Heart left ventricle (tissue), 16 donors: ENCODE data around the gene INPP4B. TPM values are rescaled to one million over a fixed set of nuclear protein-coding genes. Genes with fewer than 3 reads are reported as not detected.

Experiments used
- ATAC-seq, 4 donors: fragments of 200-7000 bp; cut with Tn5 transposase; one replicate each; pipeline ENCODE4 v1.9.1; 2020 to 2022; ENCODE audit warnings: moderate library complexity in 4 of 4, mild to moderate bottlenecking in 3 of 4, moderate number of reproducible peaks in 1 of 4
- DNase-seq, 5 donors: peaks; one replicate each; pipeline ENCODE4 v3.0.0-alpha.2; 2020
- H3K27ac ChIP-seq, 12 donors: fragments of 200-600 bp; sonication (generic) in 4 of 12; one replicate each; pipeline versions ENCODE4 v1.5.0 to v1.8.0; 2016 to 2022; ENCODE audit warnings: mild to moderate bottlenecking in 2 of 12
- H3K27me3 ChIP-seq, 9 donors: fragments of 200-600 bp; sonication (generic) in 2 of 9; one replicate each; pipeline versions ENCODE4 v1.5.1 to v1.8.0; 2016 to 2022; ENCODE audit warnings: mild to moderate bottlenecking in 3 of 9
- H3K36me3 ChIP-seq, 9 donors: fragments of 200-600 bp; sonication (generic) in 2 of 9; one replicate each; pipeline versions ENCODE4 v1.5.0 to v1.8.0; 2018 to 2022; ENCODE audit warnings: mild to moderate bottlenecking in 2 of 9
- H3K4me1 ChIP-seq, 12 donors: fragments of 200-600 bp; sonication (generic) in 4 of 12; one replicate each; pipeline versions ENCODE4 v1.5.0 to v1.8.0; 2016 to 2022; ENCODE audit warnings: mild to moderate bottlenecking in 3 of 12
- H3K4me3 ChIP-seq, 12 donors: fragments of 200-600 bp; sonication (generic) in 4 of 12; one replicate each; pipeline versions ENCODE4 v1.5.0 to v1.8.0; 2017 to 2022; ENCODE audit warnings: mild to moderate bottlenecking in 9 of 12, moderate library complexity in 4 of 12
- H3K9me3 ChIP-seq, 12 donors: fragments of 200-600 bp; sonication (generic) in 4 of 12; one replicate each; pipeline versions ENCODE4 v1.5.0 to v1.8.0; 2016 to 2022; ENCODE audit warnings: mild to moderate bottlenecking in 1 of 12
- POLR2A ChIP-seq, 2 donors: fragments of 450-650 bp; IDR thresholded peaks; one replicate each; pipeline ENCODE4 v1.6.1; 2017; ENCODE audit warnings: antibody characterized with exemption in 2 of 2, mild to moderate bottlenecking in 2 of 2, moderate library complexity in 2 of 2
- WGBS, 4 donors: extraction: QIAGEN DNeasy Blood & Tissue Kit in 2 of 4; methylation state at CpG; one replicate each; pipeline versions ENCODE4 v1.1.5 to v1.1.7; 2013 to 2018; 5-methylcytosine and 5-hydroxymethylcytosine counted together
- intact Hi-C, 10 donors: fragments of 100-400 bp; cut with DNase I; formaldehyde crosslinking; loops; one replicate each; pipeline versions ENCODE4 v1.11.1 to v1.14.2; 2022
- polyA plus RNA-seq, 2 donors: library from polyadenylated mRNA; stranded (reverse); fragments of 200-250 nt; gene quantifications; one replicate each; pipeline ENCODE4 v1.2.3, GENCODE V29; 2013
- total RNA-seq, 9 donors: library from RNA; depleted of rRNA in 2 of 9; stranded (reverse); fragments of >200 nt in 2 of 9; fragmentation: NEBNext Ultra II Directional in 3 of 9; extraction: Animal tissue kit (Norgen Biotek cat#: 25700) in 3 of 9; gene quantifications; one replicate each; pipeline versions ENCODE4 v1.1.0 to v1.2.4, GENCODE V29; 2016 to 2023
- TF ChIP-seq, protein P1 (sequence below), 12 donors: fragments of 200-600 bp; sonication (generic) in 4 of 12; IDR thresholded peaks; one replicate each; pipeline versions ENCODE4 v1.5.0 to v1.8.0; 2018 to 2022; ENCODE audit warnings: antibody characterized with exemption in 12 of 12, mild to moderate bottlenecking in 5 of 12
- donor health status: ischemic (EF 13 %, LVEDD 7.1; RV severe dilation, severe dysfunction).
- donor health status: healthy with polysubstance abuse.
- donor health status: DM: no; HTN: yes; CAD: no.
- donor health status: DM: no; HTN: no; CAD: no.
- donor health status: ischemic (EF 25% LVEDD 6.9; RV normal size, moderate dysfunction).
- donor health status: ischemic (EF 25% LVEDD 5.7; RV mildly dilated, moderate dysfunction).
- donor health status: healthy.
- donor health status: DM: yes; HTN: yes; CAD: no.
- donor health status: ischemic (EF 35%, LVEDD 5.7; RV mildly dilated, moderate dysfunction).
- donor health status: nonischemic (EF 11% LVEDD 7.7; RV severe dilation, severe dysfunction).
- donor health status: DM: yes; HTN: yes; CAD: no.
- donor health status: PGD.
- donor health status: ischemic (EF 29% LVEDD 5.4; RV normal size, mild dysfunction).
- donor health status: nonischemic (EF 23%, LVEDD 6.1; RV moderate dilation, normal function).

INPP4B gene
- total and polyA plus RNA-seq, 11 donors, result 5.5 to 128 (median 39.1) TPM

DNA sequence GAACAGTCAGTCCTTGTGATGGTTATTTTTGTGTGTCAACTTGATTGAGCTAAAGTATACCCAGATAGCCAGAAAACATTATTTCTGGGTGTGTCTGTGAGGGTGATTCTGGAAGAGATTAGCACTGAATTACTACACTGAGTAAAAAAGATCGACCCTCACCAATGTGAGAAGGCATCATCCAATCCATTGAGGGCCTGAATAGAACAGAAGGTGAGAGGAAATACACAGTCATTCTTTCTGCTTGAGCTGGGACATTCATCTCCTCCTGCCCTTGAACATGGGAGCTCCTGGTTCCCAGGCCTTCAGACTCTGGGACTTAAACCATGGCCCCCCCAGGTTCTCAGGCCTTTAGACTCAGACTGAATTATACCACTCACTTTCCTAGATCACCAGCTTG lies 22.3 kb downstream of the INPP4B start:
- peak in 2 of 4 donors; percentile 21 to 51 for ATAC-seq
- H3K27ac ChIP-seq, result no peak overlapping the region
- H3K4me3 ChIP-seq, result no peak overlapping the region
- TF ChIP-seq POLR2A (IDR thresholded peaks at IDR 0.05), result no peak
- TF ChIP-seq, protein P1, sequence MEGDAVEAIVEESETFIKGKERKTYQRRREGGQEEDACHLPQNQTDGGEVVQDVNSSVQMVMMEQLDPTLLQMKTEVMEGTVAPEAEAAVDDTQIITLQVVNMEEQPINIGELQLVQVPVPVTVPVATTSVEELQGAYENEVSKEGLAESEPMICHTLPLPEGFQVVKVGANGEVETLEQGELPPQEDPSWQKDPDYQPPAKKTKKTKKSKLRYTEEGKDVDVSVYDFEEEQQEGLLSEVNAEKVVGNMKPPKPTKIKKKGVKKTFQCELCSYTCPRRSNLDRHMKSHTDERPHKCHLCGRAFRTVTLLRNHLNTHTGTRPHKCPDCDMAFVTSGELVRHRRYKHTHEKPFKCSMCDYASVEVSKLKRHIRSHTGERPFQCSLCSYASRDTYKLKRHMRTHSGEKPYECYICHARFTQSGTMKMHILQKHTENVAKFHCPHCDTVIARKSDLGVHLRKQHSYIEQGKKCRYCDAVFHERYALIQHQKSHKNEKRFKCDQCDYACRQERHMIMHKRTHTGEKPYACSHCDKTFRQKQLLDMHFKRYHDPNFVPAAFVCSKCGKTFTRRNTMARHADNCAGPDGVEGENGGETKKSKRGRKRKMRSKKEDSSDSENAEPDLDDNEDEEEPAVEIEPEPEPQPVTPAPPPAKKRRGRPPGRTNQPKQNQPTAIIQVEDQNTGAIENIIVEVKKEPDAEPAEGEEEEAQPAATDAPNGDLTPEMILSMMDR (IDR thresholded peaks at IDR 0.05), result no peak
- intact Hi-C loops, result no loop called here
- no peak for DNase-seq
- WGBS, 4 donors, result 91 to 93% (median 93%) methylated on average over 1 of the region's 1 CpG
- H3K9me3 ChIP-seq, result no peaks in the 10 kb centered on the region
- H3K36me3 ChIP-seq, result no peaks in the 10 kb centered on the region
- H3K27me3 ChIP-seq, result no peaks in the 10 kb centered on the region
- peaks cover 0 to 20% (median 1%) of the 10 kb centered on the region in 12 donors for H3K4me1 ChIP-seq

- 66 to 83% (median 75%) methylated on average over 4 of the region's 4 CpGs for WGBS, 4 donors
- ATAC-seq, result no peak
- TF ChIP-seq POLR2A (IDR thresholded peaks at IDR 0.05), result no peak
- TF ChIP-seq, protein P1 (IDR thresholded peaks at IDR 0.05), result no peak
- H3K36me3 ChIP-seq, result no peaks in the 10 kb centered on the region
- H3K4me3 ChIP-seq, result no peak overlapping the region
- no peaks in the 10 kb centered on the region for H3K9me3 ChIP-seq
- no peaks in the 10 kb centered on the region for H3K27me3 ChIP-seq
- H3K27ac ChIP-seq, result peak overlapping the region in 2 of 12 donors; percentile 8 to 58
- H3K4me1 ChIP-seq, result peaks cover 0 to 28% (median 12%) of the 10 kb centered on the region in 12 donors
- no peak for DNase-seq
- intact Hi-C loops, result no loop called here
Measured at GRCh38 chr4:142818476-142818875, 27.6 kb downstream of the INPP4B start.

- peaks cover 0 to 28% (median 12%) of the 10 kb centered on the region in 12 donors for H3K4me1 ChIP-seq
- no peaks in the 10 kb centered on the region for H3K36me3 ChIP-seq
- intact Hi-C loops, result no loop called here
- WGBS, 4 donors, result 4 to 13% (median 8%) methylated on average over 1 of the region's 1 CpG
- peak overlapping the region in 1 of 12 donors; percentile 10 for H3K4me3 ChIP-seq
- peak overlapping the region in 10 of 12 donors; percentile 17 to 69 (median 52) for H3K27ac ChIP-seq
- H3K9me3 ChIP-seq, result no peaks in the 10 kb centered on the region
- H3K27me3 ChIP-seq, result no peaks in the 10 kb centered on the region
- ATAC-seq (no peak), DNase-seq (no peak)
- TF ChIP-seq, protein P1 (IDR thresholded peaks at IDR 0.05), result no peak
- TF ChIP-seq POLR2A (IDR thresholded peaks at IDR 0.05), result no peak
Measured at GRCh38 chr4:142818031-142818430, 28.1 kb downstream of the INPP4B start.

DNA sequence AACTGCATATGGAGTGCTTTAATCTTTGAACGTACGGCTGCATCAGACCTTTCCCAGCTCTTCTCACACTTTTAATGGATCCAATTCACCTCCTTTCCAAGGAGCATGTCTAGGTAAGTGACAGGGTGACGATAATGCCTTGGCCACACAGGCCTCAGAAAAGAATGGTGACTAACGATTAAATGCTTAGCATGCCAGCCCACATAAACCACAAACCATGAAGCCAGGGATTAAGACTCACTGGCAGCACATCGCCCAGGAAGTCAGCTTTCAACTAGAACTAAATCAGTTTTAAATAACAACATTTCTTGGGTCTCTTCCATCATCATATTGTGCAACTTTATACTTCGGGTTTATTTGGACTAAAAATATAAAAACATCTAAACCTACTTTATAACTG lies 28.7 kb downstream of the INPP4B start:
- ATAC-seq (peak; percentile 22 to 87 (median 82)), DNase-seq (peak in 2 of 5 donors; percentile 20 to 35)
- TF ChIP-seq POLR2A (IDR thresholded peaks at IDR 0.05), result no peak
- TF ChIP-seq, protein P1 (IDR thresholded peaks at IDR 0.05), result no peak
- peak overlapping the region in 1 of 12 donors; percentile 10 for H3K4me3 ChIP-seq
- no peaks in the 10 kb centered on the region for H3K27me3 ChIP-seq
- H3K4me1 ChIP-seq, result peaks cover 0 to 28% (median 13%) of the 10 kb centered on the region in 12 donors
- H3K27ac ChIP-seq, result peak overlapping the region in 11 of 12 donors; percentile 2 to 69 (median 48)
- intact Hi-C loops, result no loop called here
- no peaks in the 10 kb centered on the region for H3K36me3 ChIP-seq
- 25 to 37% (median 30%) methylated on average over 6 of the region's 6 CpGs for WGBS, 4 donors
- H3K9me3 ChIP-seq, result no peaks in the 10 kb centered on the region
